Upper lobe of right lung (tissue), 1 donor: Measurements from ENCODE around the gene RMDN2. TPM values are rescaled to one million over a fixed set of nuclear protein-coding genes. Genes with fewer than 3 reads are reported as not detected.

ENCODE experiments used
- ATAC-seq: fragments of 200-7000 bp; cut with Tn5 transposase; one replicate; pipeline ENCODE4 v1.9.1; 2020; ENCODE audit warnings: mild to moderate bottlenecking, moderate library complexity
- DNase-seq: peaks from one replicate; pipeline ENCODE4 v3.0.0-alpha.2; 2020
- H3K27ac ChIP-seq: fragments of 200-600 bp; one replicate; pipeline ENCODE4 v1.8.0; 2022
- H3K27me3 ChIP-seq: fragments of 200-600 bp; one replicate; pipeline ENCODE4 v1.8.0; 2022; ENCODE audit warnings: mild to moderate bottlenecking
- H3K36me3 ChIP-seq: fragments of 200-600 bp; one replicate; pipeline ENCODE4 v1.8.0; 2022
- H3K4me1 ChIP-seq: fragments of 200-600 bp; one replicate; pipeline ENCODE4 v1.8.0; 2022
- H3K4me3 ChIP-seq: fragments of 200-600 bp; one replicate; pipeline ENCODE4 v1.8.0; 2022; ENCODE audit warnings: mild to moderate bottlenecking
- H3K9me3 ChIP-seq: fragments of 200-600 bp; one replicate; pipeline ENCODE4 v1.8.0; 2022
- intact Hi-C: fragments of 100-400 bp; cut with DNase I; formaldehyde crosslinking; loops from one replicate; pipeline ENCODE4 v1.11.0; 2022
- total RNA-seq: library from RNA; stranded (reverse); fragmentation: NEBNext Ultra II Directional; extraction: Animal tissue kit (Norgen Biotek cat#: 25700); gene quantifications from one replicate; pipeline ENCODE4 v1.2.1, GENCODE V29; 2021
- TF ChIP-seq, protein P1 (sequence below): fragments of 200-600 bp; IDR thresholded peaks from one replicate; pipeline ENCODE4 v1.8.0; 2022; ENCODE audit warnings: antibody characterized with exemption
- donor health status: DM: no; HTN: yes; CAD: no; lungs with severe emphysema.

Gene RMDN2
- total RNA-seq, 1 donor from 2014 or later, result 23.1 TPM

DNA sequence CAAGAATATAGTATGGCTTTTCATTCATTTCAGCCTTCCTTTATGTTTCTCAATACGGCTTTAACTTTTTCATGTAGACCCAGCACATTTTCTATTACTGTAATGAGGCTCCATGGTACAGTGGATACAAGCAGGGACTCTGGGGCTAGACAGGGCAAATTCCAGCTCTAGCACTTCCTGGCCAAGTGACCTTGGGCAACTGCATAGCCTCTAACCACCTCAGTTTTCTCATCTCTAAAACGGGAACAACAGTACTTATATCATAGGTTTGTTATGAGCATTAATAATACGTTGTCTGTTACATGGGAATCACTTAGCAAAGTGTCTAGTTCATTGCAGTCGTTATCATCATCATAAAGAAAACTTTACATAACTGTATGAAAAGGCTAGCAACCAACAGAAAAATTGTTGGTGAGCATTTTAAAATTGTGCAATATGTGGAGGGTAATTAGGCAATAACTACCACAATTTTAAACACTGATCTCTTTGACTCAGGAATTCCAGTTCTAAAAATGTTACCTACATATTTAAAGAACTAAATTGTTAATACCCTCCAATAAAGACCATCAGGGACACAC lies 13.7 kb upstream of the RMDN2 start:
- Histone ChIP-seq H3K27me3 (no peaks in the 10 kb centered on the region), H3K4me1 (peaks cover 18% of the 10 kb centered on the region), H3K27ac (no peak overlapping the region), H3K9me3 (no peaks in the 10 kb centered on the region), H3K4me3 (no peak overlapping the region), H3K36me3 (no peaks in the 10 kb centered on the region)
- ATAC-seq (no peak), DNase-seq (no peak)
- intact Hi-C loops, result no loop called here
- TF ChIP-seq, protein P1, sequence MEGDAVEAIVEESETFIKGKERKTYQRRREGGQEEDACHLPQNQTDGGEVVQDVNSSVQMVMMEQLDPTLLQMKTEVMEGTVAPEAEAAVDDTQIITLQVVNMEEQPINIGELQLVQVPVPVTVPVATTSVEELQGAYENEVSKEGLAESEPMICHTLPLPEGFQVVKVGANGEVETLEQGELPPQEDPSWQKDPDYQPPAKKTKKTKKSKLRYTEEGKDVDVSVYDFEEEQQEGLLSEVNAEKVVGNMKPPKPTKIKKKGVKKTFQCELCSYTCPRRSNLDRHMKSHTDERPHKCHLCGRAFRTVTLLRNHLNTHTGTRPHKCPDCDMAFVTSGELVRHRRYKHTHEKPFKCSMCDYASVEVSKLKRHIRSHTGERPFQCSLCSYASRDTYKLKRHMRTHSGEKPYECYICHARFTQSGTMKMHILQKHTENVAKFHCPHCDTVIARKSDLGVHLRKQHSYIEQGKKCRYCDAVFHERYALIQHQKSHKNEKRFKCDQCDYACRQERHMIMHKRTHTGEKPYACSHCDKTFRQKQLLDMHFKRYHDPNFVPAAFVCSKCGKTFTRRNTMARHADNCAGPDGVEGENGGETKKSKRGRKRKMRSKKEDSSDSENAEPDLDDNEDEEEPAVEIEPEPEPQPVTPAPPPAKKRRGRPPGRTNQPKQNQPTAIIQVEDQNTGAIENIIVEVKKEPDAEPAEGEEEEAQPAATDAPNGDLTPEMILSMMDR, result no peak

GRCh38 chr2:37912056-37912455 lies 13.0 kb upstream of the RMDN2 start:
- ATAC-seq (no peak), DNase-seq (no peak)
- Histone ChIP-seq H3K9me3 (no peaks in the 10 kb centered on the region), H3K36me3 (no peaks in the 10 kb centered on the region), H3K27ac (no peak overlapping the region), H3K27me3 (no peaks in the 10 kb centered on the region), H3K4me1 (peaks cover 25% of the 10 kb centered on the region), H3K4me3 (no peak overlapping the region)
- intact Hi-C loops, result no loop called here
- TF ChIP-seq, protein P1, result no peak

DNA sequence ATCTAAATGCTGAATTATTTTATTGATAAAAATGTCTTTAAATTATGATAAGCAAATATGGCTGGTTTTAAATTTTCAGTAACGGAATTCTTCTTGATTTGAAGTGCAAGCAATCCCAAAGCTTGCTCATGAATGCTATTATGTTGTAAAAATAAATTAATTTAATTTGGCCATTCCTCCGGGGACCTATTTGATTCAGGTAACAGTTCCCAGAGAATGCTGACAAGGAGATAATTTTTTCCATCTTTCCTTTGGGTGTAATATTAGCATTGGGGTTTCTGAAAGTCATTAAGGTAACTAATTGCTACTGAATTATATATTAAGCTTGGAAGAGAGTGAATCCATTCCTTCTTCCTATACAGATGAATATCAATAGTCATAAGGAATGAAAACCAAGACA lies 12.5 kb upstream of the RMDN2 start:
- Histone ChIP-seq H3K4me3 (no peak overlapping the region), H3K27me3 (no peaks in the 10 kb centered on the region), H3K36me3 (no peaks in the 10 kb centered on the region), H3K27ac (no peak overlapping the region), H3K9me3 (no peaks in the 10 kb centered on the region), H3K4me1 (peaks cover 31% of the 10 kb centered on the region)
- ATAC-seq (no peak), DNase-seq (no peak)
- intact Hi-C loops, result no loop called here
- TF ChIP-seq, protein P1, result no peak

GRCh38 chr2:37914340-37914739 lies 10.7 kb upstream of the RMDN2 start:
- no peak for ATAC-seq
- no peaks in the 10 kb centered on the region for H3K36me3 ChIP-seq
- H3K27me3 ChIP-seq, result no peaks in the 10 kb centered on the region
- intact Hi-C loops, result no loop called here
- TF ChIP-seq, protein P1, result no peak
- no peaks in the 10 kb centered on the region for H3K9me3 ChIP-seq
- H3K4me1 ChIP-seq, result peaks cover 31% of the 10 kb centered on the region
- DNase-seq, result no peak
- no peak overlapping the region for H3K27ac ChIP-seq
- H3K4me3 ChIP-seq, result no peak overlapping the region

DNA sequence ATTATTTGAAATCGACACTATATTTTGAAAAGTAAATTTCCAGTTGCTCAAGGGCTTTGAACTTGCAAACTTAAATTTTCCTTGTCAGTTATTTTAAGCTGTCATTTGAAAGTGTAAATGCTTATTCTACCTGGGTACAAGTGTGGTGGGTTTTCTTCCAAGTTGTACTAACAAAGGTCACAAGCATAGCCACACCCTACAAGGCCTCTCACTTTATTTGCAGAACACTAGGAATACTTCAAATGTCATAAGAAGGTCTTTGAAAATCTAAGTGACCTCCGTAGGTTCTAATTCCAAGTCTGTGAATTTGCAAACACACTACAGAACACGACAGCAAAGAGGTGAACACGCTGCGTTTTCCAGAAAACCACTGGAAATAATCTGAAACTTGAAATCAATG lies 9.3 kb upstream of the RMDN2 start:
- H3K9me3 ChIP-seq, result no peaks in the 10 kb centered on the region

More for the DNA sequence above, 9.3 kb upstream of the RMDN2 start:
- ATAC-seq (peak; percentile 86), DNase-seq (no peak)
- H3K27me3 ChIP-seq, result no peaks in the 10 kb centered on the region
- no peak overlapping the region for H3K4me3 ChIP-seq
- TF ChIP-seq, protein P1, result no peak
- intact Hi-C loops, result no loop called here
- no peaks in the 10 kb centered on the region for H3K36me3 ChIP-seq
- H3K4me1 ChIP-seq, result peaks cover 37% of the 10 kb centered on the region
- peak overlapping the region; percentile 63 for H3K27ac ChIP-seq
